T-cell (primary cell): Measurements from ENCODE around the gene AIDA. TPM values are rescaled to one million over a fixed set of nuclear protein-coding genes. Genes with fewer than 3 reads are reported as not detected.

Source experiments
- ATAC-seq, 4 experiments: fragments of 200-7000 bp in 3 of 4; fragments of 150-1000 bp in 1 of 4; cut with Tn5 transposase; replicated peaks in 1 of 4; 1 replicate in 3 of 4; 2 replicates in 1 of 4; pipeline ENCODE4 v1.10.0; 2021; ENCODE audit warnings: moderate library complexity in 3 of 4, mild to moderate bottlenecking in 2 of 4, moderate number of reproducible peaks in 1 of 4
- CTCF ChIA-PET, 2 donors: fragments of 300-600 bp; sonication (Branson Sonifier 250); formaldehyde crosslinking; loops; one replicate each; lab custom pipeline; 2022; ENCODE audit warnings: antibody characterized with exemption in 2 of 2; lab: Charles Lee
- POLR2A ChIA-PET, 2 donors: fragments of 300-600 bp; sonication (Branson Sonifier 250); formaldehyde crosslinking; loops; one replicate each; lab custom pipeline; 2022; ENCODE audit warnings: antibody characterized with exemption in 2 of 2; lab: Charles Lee
- DNase-seq, 35 experiments: peaks; one replicate each; pipeline versions ENCODE4 v3.0.0 to v3.0.0-alpha.2; 2013 to 2023
- H3K27ac ChIP-seq: one replicate; pipeline ENCODE4 v1.5.1; 2013; ENCODE audit warnings: low read length
- H3K27me3 ChIP-seq, 2 experiments: replicated peaks in 1 of 2; 1 replicate in 1 of 2; 2 replicates in 1 of 2; pipeline versions ENCODE4 v1.6.1 to v1.7.0; 2013; ENCODE audit warnings: low read length in 1 of 2, mixed read lengths in 1 of 2; ENCODE audit not compliant: control insufficient read depth in 2 of 2, insufficient read depth in 2 of 2; ENCODE audit errors: extremely low read depth in 1 of 2
- H3K36me3 ChIP-seq, 2 donors: 1 replicate in 1 of 2; 2 replicates in 1 of 2; pipeline versions ENCODE4 v1.6.1 to v1.7.0; 2013; ENCODE audit warnings: low read length in 1 of 2; ENCODE audit not compliant: control insufficient read depth in 2 of 2, insufficient read depth in 1 of 2; ENCODE audit errors: extremely low read depth in 1 of 2
- H3K4me1 ChIP-seq, 2 experiments: 1 replicate in 1 of 2; 2 replicates in 1 of 2; pipeline versions ENCODE4 v1.6.1 to v1.7.0; 2013; ENCODE audit warnings: low read length in 2 of 2, mixed read lengths in 1 of 2; ENCODE audit not compliant: insufficient read depth in 2 of 2, control insufficient read depth in 1 of 2; ENCODE audit errors: extremely low read depth in 1 of 2
- H3K4me3 ChIP-seq, 2 donors: 1 replicate in 1 of 2; 2 replicates in 1 of 2; pipeline versions ENCODE4 v1.5.1 to v1.7.0; 2013; ENCODE audit warnings: mild to moderate bottlenecking in 2 of 2, low read length in 1 of 2, moderate library complexity in 1 of 2; ENCODE audit not compliant: control insufficient read depth in 1 of 2; ENCODE audit errors: extremely low read depth in 1 of 2
- H3K9me3 ChIP-seq: 2 replicates; pipeline ENCODE4 v1.7.0; 2013
- H3K27ac Mint-ChIP-seq, 2 donors: one replicate each; pipeline ENCODE4 v1.8.0; 2020 to 2021; ENCODE audit warnings: mild to moderate bottlenecking in 2 of 2, mixed read lengths in 2 of 2
- H3K27me3 Mint-ChIP-seq, 2 donors: one replicate each; pipeline ENCODE4 v1.8.0; 2021 to 2022; ENCODE audit warnings: mixed read lengths in 2 of 2
- H3K36me3 Mint-ChIP-seq: one replicate; pipeline ENCODE4 v1.8.0; 2021; ENCODE audit warnings: mixed read lengths
- H3K4me1 Mint-ChIP-seq, 3 donors: one replicate each; pipeline ENCODE4 v1.8.0; 2020 to 2022; ENCODE audit warnings: mixed read lengths in 3 of 3, mild to moderate bottlenecking in 1 of 3
- H3K4me3 Mint-ChIP-seq, 3 donors: one replicate each; pipeline ENCODE4 v1.8.0; 2020 to 2022; ENCODE audit warnings: mild to moderate bottlenecking in 3 of 3, mixed read lengths in 3 of 3, moderate library complexity in 3 of 3
- H3K9me3 Mint-ChIP-seq, 3 donors: one replicate each; pipeline ENCODE4 v1.8.0; 2020 to 2022; ENCODE audit warnings: mixed read lengths in 3 of 3
- whole genome bisulfite sequencing: methylation state at CpG from one replicate; pipeline ENCODE4 v1.1.5; 2013; ENCODE audit warnings: missing lambda C conversion rate; ENCODE audit not compliant: insufficient coverage; 5-methylcytosine and 5-hydroxymethylcytosine counted together
- total RNA-seq, 35 experiments: library from RNA in 6 of 35; stranded (reverse) in 6 of 35; fragments of 120-200 nt in 1 of 35; gene quantifications; one replicate each; pipeline versions ENCODE4 v1.2.1 to v1.2.4 and lab custom pipeline; 2013 to 2026

The AIDA gene
- total RNA-seq, 5 donors from 2014 or later (not counting 1 experiment from before 2014, with no cell fraction given), result 43.4 to 59.4 (median 52.7) TPM

- Mint-ChIP-seq H3K27me3 (no peaks in the 10 kb centered on the region), H3K27ac (peak overlapping the region in 1 of 2 donors; percentile 23), H3K36me3 (peaks cover 28% of the 10 kb centered on the region), H3K4me1 (peaks cover 27 to 30% (median 28%) of the 10 kb centered on the region in 3 donors), H3K4me3 (no peak overlapping the region), H3K9me3 (no peaks in the 10 kb centered on the region)
- Histone ChIP-seq H3K27ac (no peak overlapping the region), H3K36me3 (peaks cover 0 to 15% of the 10 kb centered on the region in 2 donors), H3K9me3 (no peaks in the 10 kb centered on the region), H3K27me3 (no peaks in the 10 kb centered on the region), H3K4me1 (peaks cover 11 to 15% of the 10 kb centered on the region in 2 experiments), H3K4me3 (no peak overlapping the region)
- 80% methylated on average over 2 of the region's 5 CpGs for WGBS
- ChIA-PET POLR2A (no interaction called here), CTCF (interaction anchor here in 1 of 2 donors (0.7 kb wide), 1 partner anchor 12 kb away, joined by 3 read pairs; no protein-coding TSS in a partner anchor)
- ATAC-seq (no peak), DNase-seq (no peak)
These were observed 70.9 kb downstream of the AIDA start for GRCh38 chr1:222641269-222641948.

DNA sequence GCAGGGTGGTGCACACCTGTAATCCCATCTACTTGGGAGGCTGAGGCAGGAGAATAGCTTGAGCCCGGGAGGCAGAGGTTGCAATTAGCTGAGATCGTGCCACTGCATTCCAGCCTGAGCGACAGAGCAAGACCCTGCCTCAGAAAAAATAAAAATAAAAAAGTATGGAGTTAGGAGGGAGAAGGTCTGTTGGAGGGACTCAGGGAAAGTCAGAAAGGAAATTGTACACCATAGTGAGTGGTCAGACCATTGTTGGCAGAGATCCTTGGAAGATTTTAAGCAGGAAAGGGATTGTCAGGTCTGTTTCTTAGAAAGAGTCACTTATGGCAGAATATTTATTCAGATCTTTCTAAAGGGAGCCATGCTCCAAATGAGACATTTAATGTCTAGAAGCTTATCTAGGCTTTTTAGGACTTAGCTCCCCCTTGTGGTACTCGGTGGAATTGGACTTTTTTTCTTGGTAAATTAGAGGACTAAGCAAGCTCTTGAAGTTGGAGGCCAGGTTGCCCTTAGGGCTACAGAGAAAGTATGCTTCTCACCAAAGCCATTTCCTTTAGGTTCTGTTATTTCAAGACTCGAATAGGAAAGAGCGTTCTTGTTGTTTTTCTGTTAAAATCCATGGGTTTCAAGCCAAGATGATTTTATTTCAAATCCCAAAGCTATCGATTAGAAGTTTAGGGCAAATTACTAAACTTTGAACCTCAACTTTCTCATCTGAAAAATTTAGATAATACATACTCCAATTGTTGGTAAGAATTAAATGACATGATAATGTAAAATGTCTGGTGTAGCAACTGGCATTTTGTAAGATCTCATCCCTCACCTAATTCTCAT is 77.9 kb downstream of the AIDA start:
- DNase-seq, result peak in 31 of 35 experiments; percentile 13 to 88 (median 54)
- H3K36me3 ChIP-seq, result peaks cover 0 to 53% of the 10 kb centered on the region in 2 donors
- no peaks in the 10 kb centered on the region for H3K4me1 ChIP-seq
- no peak overlapping the region for H3K4me3 Mint-ChIP-seq
- no peaks in the 10 kb centered on the region for H3K27me3 ChIP-seq
- WGBS, result 75% methylated on average over 3 of the region's 7 CpGs
- H3K27ac Mint-ChIP-seq, result peak overlapping the region in 1 of 2 donors; percentile 9
- ChIA-PET POLR2A (interaction anchor here in 1 of 2 donors (0.7 to 1.6 kb wide), 3 partner anchors 20 to 48 kb away, joined by 3 to 4 read pairs (median 3); partner anchors contain the start of gene TAF1A), CTCF (interaction anchor here (0.6 to 3.9 kb wide), 34 partner anchors 10 to 1156 kb away, joined by 3 to 29 read pairs (median 4); partner anchors contain the start of genes TAF1A (in 2 of the 2), AIDA (in 1 of the 2), BROX (in 1 of the 2) and MIA3 (in 1 of the 2))
- peaks cover 60% of the 10 kb centered on the region for H3K36me3 Mint-ChIP-seq
- H3K4me1 Mint-ChIP-seq, result peaks cover 6 to 15% (median 8%) of the 10 kb centered on the region in 3 donors
- no peaks in the 10 kb centered on the region for H3K9me3 Mint-ChIP-seq
- no peaks in the 10 kb centered on the region for H3K9me3 ChIP-seq
- H3K27me3 Mint-ChIP-seq, result no peaks in the 10 kb centered on the region
- no peak overlapping the region for H3K27ac ChIP-seq
- ATAC-seq, result peak; percentile 85 to 87 (median 86)
- H3K4me3 ChIP-seq, result no peak overlapping the region

- Histone ChIP-seq H3K36me3 (peaks cover 0 to 62% of the 10 kb centered on the region in 2 donors), H3K4me3 (no peak overlapping the region), H3K27ac (no peak overlapping the region), H3K9me3 (no peaks in the 10 kb centered on the region), H3K4me1 (no peaks in the 10 kb centered on the region), H3K27me3 (no peaks in the 10 kb centered on the region)
- H3K9me3 Mint-ChIP-seq, result no peaks in the 10 kb centered on the region
- H3K27me3 Mint-ChIP-seq, result no peaks in the 10 kb centered on the region
- no peak overlapping the region for H3K4me3 Mint-ChIP-seq
- H3K4me1 Mint-ChIP-seq, result peaks cover 6 to 19% (median 8%) of the 10 kb centered on the region in 3 donors
- ATAC-seq (no peak), DNase-seq (no peak)
- H3K36me3 Mint-ChIP-seq, result peaks cover 63% of the 10 kb centered on the region
- WGBS, result no CpG with 5 or more reads among the region's 2 CpGs
- ChIA-PET CTCF (interaction anchor here in 1 of 2 donors (3.9 kb wide), 1 partner anchor 168 kb away, joined by 26 read pairs; no protein-coding TSS in a partner anchor), POLR2A (no interaction called here)
- no peak overlapping the region for H3K27ac Mint-ChIP-seq
These were observed 79.5 kb downstream of the AIDA start for GRCh38 chr1:222632749-222633148.

- WGBS, result 97% methylated on average over 3 of the region's 3 CpGs
- H3K27ac Mint-ChIP-seq, result peak overlapping the region in 1 of 2 donors; percentile 49
- no peaks in the 10 kb centered on the region for H3K27me3 Mint-ChIP-seq
- ChIA-PET POLR2A (no interaction called here), CTCF (interaction anchor here in 1 of 2 donors (0.7 to 3.9 kb wide), 2 partner anchors 23 to 167 kb away, joined by 3 to 26 read pairs; no protein-coding TSS in a partner anchor)
- Histone ChIP-seq H3K4me3 (no peak overlapping the region), H3K27ac (no peak overlapping the region), H3K9me3 (no peaks in the 10 kb centered on the region), H3K4me1 (no peaks in the 10 kb centered on the region), H3K27me3 (no peaks in the 10 kb centered on the region), H3K36me3 (peaks cover 0 to 64% of the 10 kb centered on the region in 2 donors)
- ATAC-seq (no peak), DNase-seq (no peak)
- H3K4me3 Mint-ChIP-seq, result no peak overlapping the region
- peaks cover 66% of the 10 kb centered on the region for H3K36me3 Mint-ChIP-seq
- H3K9me3 Mint-ChIP-seq, result no peaks in the 10 kb centered on the region
- peaks cover 6 to 20% (median 8%) of the 10 kb centered on the region in 3 donors for H3K4me1 Mint-ChIP-seq
These were observed 80.6 kb downstream of the AIDA start for GRCh38 chr1:222631611-222632208.

GRCh38 chr1:222629921-222630535 is 82.3 kb downstream of the AIDA start:
- peaks cover 65% of the 10 kb centered on the region for H3K36me3 Mint-ChIP-seq
- no peak for DNase-seq
- H3K9me3 Mint-ChIP-seq, result no peaks in the 10 kb centered on the region
- 100% methylated on average over 5 of the region's 7 CpGs for WGBS
- ChIA-PET POLR2A (no interaction called here), CTCF (no interaction called here)
- no peaks in the 10 kb centered on the region for H3K9me3 ChIP-seq
- no peak overlapping the region for H3K4me3 ChIP-seq
- ATAC-seq, result no peak
- no peaks in the 10 kb centered on the region for H3K4me1 ChIP-seq
- peaks cover 0 to 78% of the 10 kb centered on the region in 2 donors for H3K36me3 ChIP-seq
- H3K27ac ChIP-seq, result no peak overlapping the region
- H3K27me3 ChIP-seq, result no peaks in the 10 kb centered on the region
- no peaks in the 10 kb centered on the region for H3K27me3 Mint-ChIP-seq
- no peak overlapping the region for H3K27ac Mint-ChIP-seq
- H3K4me3 Mint-ChIP-seq, result no peak overlapping the region
- H3K4me1 Mint-ChIP-seq, result peaks cover 6 to 20% (median 8%) of the 10 kb centered on the region in 3 donors
